Fibroblast of the aortic adventitia (primary cell): ENCODE results near the gene RPL34. TPM values are rescaled to one million over a fixed set of nuclear protein-coding genes. Genes with fewer than 3 reads are reported as not detected.

Source experiments
- DNase-seq: peaks from one replicate; pipeline ENCODE4 v3.0.0-alpha.2; 2010; ENCODE audit warnings: low read depth
- H3K4me3 ChIP-seq: 2 replicates; pipeline ENCODE4 v1.5.1; 2011; ENCODE audit warnings: low read depth, mild to moderate bottlenecking, control low read depth, low read length, moderate library complexity
- total RNA-seq: library from RNA; depleted of rRNA; stranded (reverse); fragments of >200 nt; gene quantifications from 2 replicates; pipeline ENCODE4 v1.2.3, GENCODE V29; 2012; ENCODE audit warnings: low replicate concordance
- TF ChIP-seq, protein P1 (sequence below): IDR thresholded peaks from 2 replicates; pipeline ENCODE4 v1.5.1; 2011; ENCODE audit warnings: mild to moderate bottlenecking, low read length, control low read depth, inconsistent platforms; ENCODE audit not compliant: insufficient read depth

RPL34 gene
- total RNA-seq: 1,226 and 1,235 TPM in 2 replicates

GRCh38 chr4:108620101-108620932, at the start of gene RPL34:
RPL34 (plus strand) TSS chr4:108620576; CDS start chr4:108621960, 1,384 bp downstream.
- DNase-seq: peak; percentile 99
- TF ChIP-seq, protein P1, sequence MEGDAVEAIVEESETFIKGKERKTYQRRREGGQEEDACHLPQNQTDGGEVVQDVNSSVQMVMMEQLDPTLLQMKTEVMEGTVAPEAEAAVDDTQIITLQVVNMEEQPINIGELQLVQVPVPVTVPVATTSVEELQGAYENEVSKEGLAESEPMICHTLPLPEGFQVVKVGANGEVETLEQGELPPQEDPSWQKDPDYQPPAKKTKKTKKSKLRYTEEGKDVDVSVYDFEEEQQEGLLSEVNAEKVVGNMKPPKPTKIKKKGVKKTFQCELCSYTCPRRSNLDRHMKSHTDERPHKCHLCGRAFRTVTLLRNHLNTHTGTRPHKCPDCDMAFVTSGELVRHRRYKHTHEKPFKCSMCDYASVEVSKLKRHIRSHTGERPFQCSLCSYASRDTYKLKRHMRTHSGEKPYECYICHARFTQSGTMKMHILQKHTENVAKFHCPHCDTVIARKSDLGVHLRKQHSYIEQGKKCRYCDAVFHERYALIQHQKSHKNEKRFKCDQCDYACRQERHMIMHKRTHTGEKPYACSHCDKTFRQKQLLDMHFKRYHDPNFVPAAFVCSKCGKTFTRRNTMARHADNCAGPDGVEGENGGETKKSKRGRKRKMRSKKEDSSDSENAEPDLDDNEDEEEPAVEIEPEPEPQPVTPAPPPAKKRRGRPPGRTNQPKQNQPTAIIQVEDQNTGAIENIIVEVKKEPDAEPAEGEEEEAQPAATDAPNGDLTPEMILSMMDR: no peak
- peak within 1 kb of the TSS; percentile 96 for H3K4me3 ChIP-seq

GRCh38 chr4:108570993-108571569, 49.3 kb upstream of the RPL34 start:
- peak; percentile 11 for DNase-seq
- TF ChIP-seq, protein P1: no peak
- no peak overlapping the region for H3K4me3 ChIP-seq

GRCh38 chr4:108574402-108574801, 46.0 kb upstream of the RPL34 start:
- TF ChIP-seq, protein P1: no peak
- no peak overlapping the region for H3K4me3 ChIP-seq
- no peak for DNase-seq

GRCh38 chr4:108581083-108581482, 39.3 kb upstream of the RPL34 start:
- no peak for DNase-seq
- H3K4me3 ChIP-seq: no peak overlapping the region
- TF ChIP-seq, protein P1: no peak

- no peak overlapping the region for H3K4me3 ChIP-seq
- TF ChIP-seq, protein P1: no peak
- no peak for DNase-seq
Observed at GRCh38 chr4:108586778-108587177, 33.6 kb upstream of the RPL34 start.

- TF ChIP-seq, protein P1: no peak
- no peak overlapping the region for H3K4me3 ChIP-seq
- no peak for DNase-seq
Observed at GRCh38 chr4:108588878-108589277, 31.5 kb upstream of the RPL34 start.
